AG04450 (cell line): Measurements from ENCODE around the gene SPATA20. TPM values are rescaled to one million over a fixed set of nuclear protein-coding genes. Genes with fewer than 3 reads are reported as not detected.

Source experiments
- CTCF ChIA-PET: fragments of 300-600, 350-600 bp; formaldehyde crosslinking; extraction: SDS; loops from one replicate; lab custom pipeline; 2022; ENCODE audit warnings: antibody characterized with exemption, inconsistent platforms; lab: Charles Lee
- POLR2A ChIA-PET: fragments of 350-600 bp; formaldehyde crosslinking; extraction: SDS; loops from one replicate; lab custom pipeline; 2021; ENCODE audit warnings: antibody characterized with exemption, inconsistent platforms; lab: Yijun Ruan, JAX
- DNase-seq: peaks from one replicate; pipeline ENCODE4 v3.0.0-alpha.2; 2011; ENCODE audit warnings: low read depth, low spot score
- H3K27ac ChIP-seq: one replicate; pipeline ENCODE4 v1.5.1; 2012; ENCODE audit warnings: low read depth, low read length, control low read depth
- H3K27me3 ChIP-seq: one replicate; pipeline ENCODE4 v1.6.0; 2012; ENCODE audit warnings: low read length; ENCODE audit not compliant: control insufficient read depth, insufficient read depth
- H3K4me3 ChIP-seq: 2 replicates; pipeline ENCODE4 v1.5.1; 2011; ENCODE audit warnings: mild to moderate bottlenecking, low read depth, low read length, control low read depth
- H3K9me3 ChIP-seq: 2 replicates; pipeline ENCODE4 v1.5.1; 2012; ENCODE audit warnings: low read length; ENCODE audit not compliant: control insufficient read depth, insufficient read depth
- polyA plus RNA-seq: library from polyadenylated mRNA; depleted of rRNA; stranded (reverse); fragments of >200 nt; gene quantifications from 2 replicates; pipeline ENCODE4 v1.2.3, GENCODE V29; 2011
- TF ChIP-seq, protein P1 (sequence below): IDR thresholded peaks from 2 replicates; pipeline ENCODE4 v1.5.1; 2011; ENCODE audit warnings: low read depth, low read length, control low read depth, inconsistent platforms

Gene SPATA20
- polyA plus RNA-seq, 1 experiment, result 17.1 TPM

GRCh38 chr17:50571681-50572080 lies 24.7 kb downstream of the SPATA20 start:
- Histone ChIP-seq H3K9me3 (no peaks in the 10 kb centered on the region), H3K27ac (no peak overlapping the region), H3K4me3 (no peak overlapping the region), H3K27me3 (peaks cover 37% of the 10 kb centered on the region)
- POLR2A ChIA-PET, result no interaction called here
- CTCF ChIA-PET, result no interaction called here
- TF ChIP-seq, protein P1, sequence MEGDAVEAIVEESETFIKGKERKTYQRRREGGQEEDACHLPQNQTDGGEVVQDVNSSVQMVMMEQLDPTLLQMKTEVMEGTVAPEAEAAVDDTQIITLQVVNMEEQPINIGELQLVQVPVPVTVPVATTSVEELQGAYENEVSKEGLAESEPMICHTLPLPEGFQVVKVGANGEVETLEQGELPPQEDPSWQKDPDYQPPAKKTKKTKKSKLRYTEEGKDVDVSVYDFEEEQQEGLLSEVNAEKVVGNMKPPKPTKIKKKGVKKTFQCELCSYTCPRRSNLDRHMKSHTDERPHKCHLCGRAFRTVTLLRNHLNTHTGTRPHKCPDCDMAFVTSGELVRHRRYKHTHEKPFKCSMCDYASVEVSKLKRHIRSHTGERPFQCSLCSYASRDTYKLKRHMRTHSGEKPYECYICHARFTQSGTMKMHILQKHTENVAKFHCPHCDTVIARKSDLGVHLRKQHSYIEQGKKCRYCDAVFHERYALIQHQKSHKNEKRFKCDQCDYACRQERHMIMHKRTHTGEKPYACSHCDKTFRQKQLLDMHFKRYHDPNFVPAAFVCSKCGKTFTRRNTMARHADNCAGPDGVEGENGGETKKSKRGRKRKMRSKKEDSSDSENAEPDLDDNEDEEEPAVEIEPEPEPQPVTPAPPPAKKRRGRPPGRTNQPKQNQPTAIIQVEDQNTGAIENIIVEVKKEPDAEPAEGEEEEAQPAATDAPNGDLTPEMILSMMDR, result no peak
- no peak for DNase-seq

DNA sequence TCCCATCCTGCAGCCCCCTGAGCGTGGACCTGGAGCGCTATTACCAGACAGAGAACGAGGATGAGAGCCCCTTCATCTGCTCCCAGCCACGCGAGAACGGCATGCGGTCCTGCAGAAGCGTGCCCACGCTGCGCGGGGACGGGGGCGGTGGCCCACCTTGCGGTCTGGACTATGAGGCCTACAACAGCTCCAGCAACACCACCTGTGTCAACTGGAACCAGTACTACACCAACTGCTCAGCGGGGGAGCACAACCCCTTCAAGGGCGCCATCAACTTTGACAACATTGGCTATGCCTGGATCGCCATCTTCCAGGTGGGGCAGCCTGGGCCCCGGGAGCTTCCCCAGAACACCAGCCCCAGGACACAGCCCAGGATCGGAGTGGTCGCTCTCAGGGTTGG lies 25.6 kb downstream of the SPATA20 start:
- ChIA-PET CTCF (no interaction called here), POLR2A (no interaction called here)
- TF ChIP-seq, protein P1, result no peak
- H3K27me3 ChIP-seq, result peaks cover 29% of the 10 kb centered on the region
- no peak overlapping the region for H3K27ac ChIP-seq
- DNase-seq, result no peak
- no peak overlapping the region for H3K4me3 ChIP-seq
- no peaks in the 10 kb centered on the region for H3K9me3 ChIP-seq

DNA sequence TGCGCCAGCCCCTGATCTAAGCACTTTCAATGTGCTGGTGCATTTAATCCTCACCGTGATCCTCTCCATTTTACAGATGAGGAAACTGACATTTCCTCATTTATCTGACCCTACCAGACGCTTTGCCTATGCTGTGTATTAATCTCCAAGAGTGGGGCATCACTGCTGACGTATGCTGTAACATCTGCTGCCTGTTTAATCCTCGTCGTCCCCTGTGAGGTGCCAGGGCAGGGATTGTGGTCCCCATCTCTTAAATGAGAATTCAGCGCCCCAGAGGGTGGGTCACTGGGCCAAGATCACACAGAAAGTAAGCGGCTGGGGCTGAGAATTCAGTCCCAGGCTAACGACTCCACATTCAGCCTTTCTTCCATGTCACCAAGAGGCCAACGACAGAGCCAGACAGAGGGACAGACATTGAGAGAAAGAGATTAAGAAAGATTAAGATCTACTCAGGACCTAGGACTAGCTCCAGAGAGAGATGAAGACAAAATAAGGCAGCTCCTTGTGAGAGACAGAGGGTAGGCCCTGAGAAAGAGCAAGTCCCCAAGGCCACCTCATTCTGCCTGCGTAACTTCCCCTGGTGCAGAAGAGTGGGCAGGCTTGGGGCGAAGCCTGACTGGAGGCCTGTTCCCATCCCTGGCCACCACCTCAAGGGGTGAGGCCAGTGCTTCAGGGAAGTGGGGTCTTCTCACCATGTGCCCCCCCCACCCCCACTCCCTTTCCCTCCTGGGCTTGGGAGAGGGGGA lies 27.1 kb downstream of the SPATA20 start:
- ChIA-PET POLR2A (interaction anchor here (0.6 kb wide), 1 partner anchor 183 kb away, joined by 5 read pairs; no protein-coding TSS in a partner anchor), CTCF (no interaction called here)
- H3K9me3 ChIP-seq, result no peaks in the 10 kb centered on the region
- no peak overlapping the region for H3K4me3 ChIP-seq
- no peak overlapping the region for H3K27ac ChIP-seq
- DNase-seq, result no peak
- TF ChIP-seq, protein P1, result no peak
- H3K27me3 ChIP-seq, result peaks cover 34% of the 10 kb centered on the region

GRCh38 chr17:50575581-50576210 lies 28.7 kb downstream of the SPATA20 start:
- TF ChIP-seq, protein P1, result no peak
- POLR2A ChIA-PET, result interaction anchor here (0.6 kb wide), 1 partner anchor 129 kb away, joined by 3 read pairs; no protein-coding TSS in a partner anchor
- Histone ChIP-seq H3K4me3 (no peak overlapping the region), H3K27ac (no peak overlapping the region), H3K27me3 (peaks cover 35% of the 10 kb centered on the region), H3K9me3 (no peaks in the 10 kb centered on the region)
- CTCF ChIA-PET, result no interaction called here
- DNase-seq, result no peak

DNA sequence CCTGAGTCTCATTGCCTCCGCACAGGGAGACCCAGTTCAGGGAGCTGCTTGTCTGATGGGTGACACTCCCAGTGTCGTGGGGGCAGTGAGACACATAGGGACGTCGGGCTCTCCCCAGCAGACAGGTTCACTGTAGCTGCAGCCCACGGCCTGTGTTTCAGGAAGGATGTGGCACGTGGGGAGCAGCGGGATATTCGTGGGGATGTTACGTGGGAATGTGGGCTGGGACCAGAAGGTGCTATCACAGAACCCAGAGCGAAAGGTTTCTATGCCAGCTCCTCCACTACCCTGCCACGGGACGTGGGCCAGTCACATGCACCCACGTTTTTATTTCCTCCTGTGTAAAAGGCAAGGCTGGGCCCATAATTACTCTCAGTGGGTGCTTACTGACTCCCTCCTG lies 29.9 kb downstream of the SPATA20 start:
- peaks cover 4% of the 10 kb centered on the region for H3K9me3 ChIP-seq
- no peak for DNase-seq

More for the DNA sequence above, 29.9 kb downstream of the SPATA20 start:
- TF ChIP-seq, protein P1, result no peak
- ChIA-PET CTCF (no interaction called here), POLR2A (interaction anchor here (0.5 kb wide), 1 partner anchor 87 kb away, joined by 6 read pairs; no protein-coding TSS in a partner anchor)
- H3K4me3 ChIP-seq, result no peak overlapping the region
- no peak overlapping the region for H3K27ac ChIP-seq
- H3K27me3 ChIP-seq, result peaks cover 32% of the 10 kb centered on the region
